SK-N-SH treated with all-trans-retinoic acid at 6 μM for 48 hours (cell line): Measurements from ENCODE around the gene MCUB.

Experiments used
- ATAC-seq: fragments of 200-7000 bp; cut with Tn5 transposase; 3 replicates; pipeline ENCODE4 v1.9.1; 2020; ENCODE audit warnings: mild to moderate bottlenecking, moderate library complexity
- BACH2 ChIP-seq: fragments of 250-450 bp; sonication (Bioruptor Pico); IDR thresholded peaks from 2 replicates; pipeline ENCODE4 v1.9.0; 2021; ENCODE audit warnings: mild to moderate bottlenecking, borderline replicate concordance
- CREB5 ChIP-seq: fragments of 250-450 bp; sonication (Bioruptor Pico); IDR thresholded peaks from 2 replicates; pipeline ENCODE4 v1.5.1; 2020; ENCODE audit warnings: low read depth, mild to moderate bottlenecking, moderate library complexity
- CSDC2 ChIP-seq: fragments of 250-450 bp; sonication (Bioruptor Pico); IDR thresholded peaks from 2 replicates; pipeline ENCODE4 v1.5.0; 2020; ENCODE audit warnings: mild to moderate bottlenecking, moderate library complexity
- ESRRG ChIP-seq: fragments of 250-450 bp; sonication (Bioruptor Pico); IDR thresholded peaks from 2 replicates; pipeline ENCODE4 v1.6.1; 2021; ENCODE audit warnings: mild to moderate bottlenecking
- GLIS3 ChIP-seq: fragments of 250-450 bp; sonication (Bioruptor Pico); IDR thresholded peaks from 2 replicates; pipeline ENCODE4 v1.5.0; 2020; ENCODE audit warnings: mild to moderate bottlenecking, moderate library complexity
- ISL1 ChIP-seq: fragments of 250-450 bp; sonication (Bioruptor Pico); IDR thresholded peaks from 2 replicates; pipeline ENCODE4 v2.1.2; 2022; ENCODE audit warnings: mild to moderate bottlenecking, moderate library complexity
- OSR1 ChIP-seq: fragments of 250-450 bp; sonication (Bioruptor Pico); IDR thresholded peaks from 2 replicates; pipeline ENCODE4 v1.8.0; 2022; ENCODE audit warnings: moderate library complexity, mild to moderate bottlenecking, inconsistent platforms
- POU6F1 ChIP-seq: fragments of 250-450 bp; sonication (Bioruptor Pico); IDR thresholded peaks from 2 replicates; pipeline ENCODE4 v1.8.0; 2021; ENCODE audit warnings: low read depth, mild to moderate bottlenecking, moderate library complexity, borderline replicate concordance
- PPARA ChIP-seq: fragments of 250-450 bp; sonication (Bioruptor Pico); IDR thresholded peaks from 2 replicates; pipeline ENCODE4 v1.5.0; 2020; ENCODE audit warnings: mild to moderate bottlenecking, borderline replicate concordance
- RARB ChIP-seq: fragments of 250-450 bp; sonication (Bioruptor Pico); IDR thresholded peaks from 2 replicates; pipeline ENCODE4 v1.8.0; 2021; ENCODE audit warnings: mild to moderate bottlenecking, moderate library complexity
- SNAI2 ChIP-seq: fragments of 250-450 bp; sonication (Bioruptor Pico); IDR thresholded peaks from 2 replicates; pipeline ENCODE4 v1.5.0; 2020; ENCODE audit warnings: mild to moderate bottlenecking, moderate library complexity
- TCF4 ChIP-seq: fragments of 250-450 bp; sonication (Bioruptor Pico); IDR thresholded peaks from 2 replicates; pipeline ENCODE4 v1.8.0; 2021; ENCODE audit warnings: mild to moderate bottlenecking, moderate library complexity, borderline replicate concordance
- TSHZ2 ChIP-seq: fragments of 250-450 bp; sonication (Bioruptor Pico); IDR thresholded peaks from 2 replicates; pipeline ENCODE4 v1.5.0; 2020; ENCODE audit warnings: mild to moderate bottlenecking, moderate library complexity
- ZC3H10 ChIP-seq: fragments of 250-450 bp; sonication (Bioruptor Pico); IDR thresholded peaks from 2 replicates; pipeline ENCODE4 v1.5.1; 2021; ENCODE audit warnings: mild to moderate bottlenecking, moderate library complexity
- ZFP3 ChIP-seq: fragments of 250-450 bp; sonication (Bioruptor Pico); IDR thresholded peaks from 2 replicates; pipeline ENCODE4 v1.5.0; 2020; ENCODE audit warnings: mild to moderate bottlenecking, moderate library complexity
- ZFP30 ChIP-seq: fragments of 450-650 bp; formaldehyde crosslinking; IDR thresholded peaks from 2 replicates; pipeline ENCODE4 v1.5.0; 2022; ENCODE audit warnings: mild to moderate bottlenecking, moderate library complexity
- ZNF565 ChIP-seq: fragments of 450-650 bp; formaldehyde crosslinking; conservative IDR thresholded peaks from 2 replicates; pipeline ENCODE4 v1.5.0; 2020; ENCODE audit warnings: low read depth, mild to moderate bottlenecking, moderate library complexity
- ZNF70 ChIP-seq: fragments of 450-650 bp; formaldehyde crosslinking; IDR thresholded peaks from 2 replicates; pipeline ENCODE4 v1.5.0; 2020; ENCODE audit warnings: mild to moderate bottlenecking, moderate library complexity
- ZNF8 ChIP-seq: fragments of 450-650 bp; formaldehyde crosslinking; IDR thresholded peaks from 2 replicates; pipeline ENCODE4 v1.5.0; 2020; ENCODE audit warnings: mild to moderate bottlenecking, moderate library complexity
- TF ChIP-seq, protein P1 (sequence below): fragments of 250-450 bp; sonication (Bioruptor Pico); IDR thresholded peaks from 2 replicates; pipeline ENCODE4 v1.8.0; 2020; ENCODE audit warnings: mild to moderate bottlenecking, moderate library complexity, borderline replicate concordance
- TF ChIP-seq, protein P2 (sequence below): fragments of 250-450 bp; sonication (Bioruptor Pico); IDR thresholded peaks from 2 replicates; pipeline ENCODE4 v1.5.1; 2021; ENCODE audit warnings: mild to moderate bottlenecking, moderate library complexity

MCUB gene

DNA sequence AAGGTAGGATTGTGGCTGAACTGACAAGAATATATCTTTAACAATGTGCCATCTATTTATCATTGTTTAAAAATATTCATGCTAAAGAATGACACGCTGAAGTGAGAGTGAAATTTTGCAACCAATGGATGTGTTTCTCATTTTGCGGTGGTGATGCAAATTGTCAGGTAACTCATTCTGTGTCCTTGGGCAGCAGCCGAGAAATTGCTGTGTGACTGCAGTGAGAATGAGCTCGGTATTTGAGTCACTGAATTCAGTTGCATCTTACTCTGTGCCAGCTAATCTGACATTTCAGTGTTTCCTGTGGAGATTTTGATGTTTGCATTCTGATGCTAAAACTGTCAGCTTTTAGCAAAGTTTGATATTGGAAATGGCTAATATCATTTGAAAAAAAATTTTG, 28.1 kb downstream of the MCUB start:
- no peak for ATAC-seq
- TF ChIP-seq SNAI2 (CRISPR knock-in tag) (no peak), ZNF70 (CRISPR knock-in tag) (no peak), CSDC2 (CRISPR knock-in tag) (no peak), ZFP30 (CRISPR knock-in tag) (no peak), PPARA (CRISPR knock-in tag) (no peak), ZFP3 (CRISPR knock-in tag) (no peak), ISL1 (CRISPR knock-in tag) (no peak), ZC3H10 (CRISPR knock-in tag) (no peak), RARB (CRISPR knock-in tag) (no peak)
- TF ChIP-seq, protein P1, sequence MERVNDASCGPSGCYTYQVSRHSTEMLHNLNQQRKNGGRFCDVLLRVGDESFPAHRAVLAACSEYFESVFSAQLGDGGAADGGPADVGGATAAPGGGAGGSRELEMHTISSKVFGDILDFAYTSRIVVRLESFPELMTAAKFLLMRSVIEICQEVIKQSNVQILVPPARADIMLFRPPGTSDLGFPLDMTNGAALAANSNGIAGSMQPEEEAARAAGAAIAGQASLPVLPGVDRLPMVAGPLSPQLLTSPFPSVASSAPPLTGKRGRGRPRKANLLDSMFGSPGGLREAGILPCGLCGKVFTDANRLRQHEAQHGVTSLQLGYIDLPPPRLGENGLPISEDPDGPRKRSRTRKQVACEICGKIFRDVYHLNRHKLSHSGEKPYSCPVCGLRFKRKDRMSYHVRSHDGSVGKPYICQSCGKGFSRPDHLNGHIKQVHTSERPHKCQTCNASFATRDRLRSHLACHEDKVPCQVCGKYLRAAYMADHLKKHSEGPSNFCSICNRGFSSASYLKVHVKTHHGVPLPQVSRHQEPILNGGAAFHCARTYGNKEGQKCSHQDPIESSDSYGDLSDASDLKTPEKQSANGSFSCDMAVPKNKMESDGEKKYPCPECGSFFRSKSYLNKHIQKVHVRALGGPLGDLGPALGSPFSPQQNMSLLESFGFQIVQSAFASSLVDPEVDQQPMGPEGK (CRISPR knock-in tag): no peak
- TF ChIP-seq, protein P2, sequence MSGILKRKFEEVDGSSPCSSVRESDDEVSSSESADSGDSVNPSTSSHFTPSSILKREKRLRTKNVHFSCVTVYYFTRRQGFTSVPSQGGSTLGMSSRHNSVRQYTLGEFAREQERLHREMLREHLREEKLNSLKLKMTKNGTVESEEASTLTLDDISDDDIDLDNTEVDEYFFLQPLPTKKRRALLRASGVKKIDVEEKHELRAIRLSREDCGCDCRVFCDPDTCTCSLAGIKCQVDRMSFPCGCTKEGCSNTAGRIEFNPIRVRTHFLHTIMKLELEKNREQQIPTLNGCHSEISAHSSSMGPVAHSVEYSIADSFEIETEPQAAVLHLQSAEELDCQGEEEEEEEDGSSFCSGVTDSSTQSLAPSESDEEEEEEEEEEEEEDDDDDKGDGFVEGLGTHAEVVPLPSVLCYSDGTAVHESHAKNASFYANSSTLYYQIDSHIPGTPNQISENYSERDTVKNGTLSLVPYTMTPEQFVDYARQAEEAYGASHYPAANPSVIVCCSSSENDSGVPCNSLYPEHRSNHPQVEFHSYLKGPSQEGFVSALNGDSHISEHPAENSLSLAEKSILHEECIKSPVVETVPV: no peak

DNA sequence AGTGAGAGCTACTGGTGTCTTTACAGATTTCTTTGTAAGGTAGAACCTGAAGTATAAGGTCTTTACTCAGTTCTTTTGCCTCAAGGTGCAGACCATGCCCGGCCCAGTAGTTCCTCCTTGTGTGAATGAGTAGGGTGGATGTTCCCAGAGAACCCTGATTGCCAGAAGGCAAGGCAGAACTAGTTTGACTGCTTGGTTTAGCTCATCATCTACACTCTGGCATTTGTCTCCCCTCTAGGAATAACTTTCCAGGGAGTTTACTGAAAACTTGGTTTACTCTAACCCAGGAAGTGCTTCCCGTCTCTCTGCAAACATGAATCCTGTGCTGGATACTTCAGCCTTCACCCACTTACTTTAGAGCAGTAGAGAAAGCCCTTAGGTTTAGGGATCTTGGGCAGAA, 29.1 kb downstream of the MCUB start:
- no peak for ATAC-seq
- no peak for TF ChIP-seq TCF4 (CRISPR knock-in tag)
- TF ChIP-seq, protein P1 (CRISPR knock-in tag): no peak
- TF ChIP-seq ZNF70 (CRISPR knock-in tag): no peak
- TF ChIP-seq BACH2: no peak
- TF ChIP-seq ISL1 (CRISPR knock-in tag): no peak
- TF ChIP-seq ZNF565 (CRISPR knock-in tag): no peak
- no peak for TF ChIP-seq ZC3H10 (CRISPR knock-in tag)
- no peak for TF ChIP-seq OSR1 (CRISPR knock-in tag)
- TF ChIP-seq, all 23 proteins: peak for 0

DNA sequence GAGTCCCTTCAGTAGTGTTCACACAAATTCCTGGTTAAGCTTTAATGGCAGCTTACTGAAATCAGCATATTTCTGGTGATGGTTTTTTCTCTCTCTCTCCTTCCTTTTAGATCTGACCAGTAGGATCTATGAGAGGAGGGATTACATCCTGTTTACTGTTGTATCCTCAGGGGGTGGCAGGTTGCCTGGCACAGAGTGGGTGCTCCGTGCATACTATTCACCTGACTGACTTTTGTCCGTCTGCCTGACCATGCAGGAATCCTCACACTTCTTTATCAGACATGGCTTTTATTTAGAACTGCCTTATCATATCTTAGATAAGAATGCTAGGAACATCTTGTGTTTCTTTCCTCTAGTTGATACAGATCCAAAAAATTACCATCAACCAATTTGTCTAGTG, 29.6 kb downstream of the MCUB start:
- no peak for ATAC-seq
- no peak for TF ChIP-seq CSDC2 (CRISPR knock-in tag)
- TF ChIP-seq ZNF8 (CRISPR knock-in tag): no peak
- no peak for TF ChIP-seq TSHZ2
- TF ChIP-seq, all 23 proteins: peak for 0

GRCh38 chr4:109590905-109591304, 30.9 kb downstream of the MCUB start:
- no peak for ATAC-seq
- TF ChIP-seq, protein P2: no peak
- TF ChIP-seq ISL1 (CRISPR knock-in tag): no peak
- TF ChIP-seq POU6F1 (CRISPR knock-in tag): no peak
- TF ChIP-seq ZNF8 (CRISPR knock-in tag): no peak
- TF ChIP-seq PPARA (CRISPR knock-in tag): no peak
- TF ChIP-seq ESRRG (CRISPR knock-in tag): no peak
- TF ChIP-seq TSHZ2: no peak
- TF ChIP-seq CREB5 (CRISPR knock-in tag): no peak
- TF ChIP-seq SNAI2 (CRISPR knock-in tag): no peak
- no peak for TF ChIP-seq GLIS3 (CRISPR knock-in tag)
